IMR-90 (cell line): ENCODE measurements around the gene THUMPD2. TPM values are rescaled to one million over a fixed set of nuclear protein-coding genes. Genes with fewer than 3 reads are reported as not detected.

ENCODE experiments used
- ATAC-seq: fragments of 200-7000 bp; cut with Tn5 transposase; 2 replicates; pipeline ENCODE4 v1.9.1; 2020; ENCODE audit warnings: low read depth, mild to moderate bottlenecking, moderate library complexity
- BruUV-seq: library from RNA; stranded (reverse); fragments of 400-500 nt; replicated peaks from 2 replicates; lab custom pipeline; 2021; lab: Mats Ljungman, UMichigan
- CTCF ChIA-PET: fragments of 300-600 bp; formaldehyde crosslinking; extraction: SDS; loops from one replicate; lab custom pipeline; 2021; ENCODE audit warnings: antibody characterized with exemption; lab: Yijun Ruan, JAX
- POLR2A ChIA-PET: fragments of 300-600 bp; sonication (Branson Sonifier 250); formaldehyde crosslinking; loops from one replicate; lab custom pipeline; 2022; ENCODE audit warnings: antibody characterized with exemption; ENCODE audit not compliant: unreplicated experiment; lab: Charles Lee
- DNase-seq: peaks from one replicate; pipeline ENCODE4 v3.0.0; 2013
- H2AFZ ChIP-seq: replicated peaks from 2 replicates; pipeline ENCODE3; 2013; ENCODE audit warnings: low read length, mild to moderate bottlenecking; ENCODE audit not compliant: poor library complexity
- H2AK5ac ChIP-seq: 2 replicates; pipeline ENCODE4 v1.6.1; 2013; ENCODE audit warnings: low read depth, low read length, inconsistent platforms
- H2AK9ac ChIP-seq: replicated peaks from 2 replicates; pipeline ENCODE3; 2013; ENCODE audit warnings: mild to moderate bottlenecking, low read depth, low read length, moderate library complexity; ENCODE audit not compliant: poor library complexity
- H2BK120ac ChIP-seq: 2 replicates; pipeline ENCODE4 v1.6.1; 2013; ENCODE audit warnings: low read depth, low read length, inconsistent platforms
- H2BK15ac ChIP-seq: 3 replicates; pipeline ENCODE4 v1.6.1; 2013; ENCODE audit warnings: low read depth, low read length, inconsistent platforms
- H2BK20ac ChIP-seq: 2 replicates; pipeline ENCODE4 v1.6.1; 2013; ENCODE audit warnings: low read depth, mild to moderate bottlenecking, inconsistent platforms, low read length, moderate library complexity
- H2BK5ac ChIP-seq: 2 replicates; pipeline ENCODE4 v1.6.1; 2013; ENCODE audit warnings: mild to moderate bottlenecking, low read depth, low read length, inconsistent platforms; ENCODE audit not compliant: poor library complexity, severe bottlenecking
- H3K14ac ChIP-seq: replicated peaks from 2 replicates; pipeline ENCODE4 v1.6.1; 2013; ENCODE audit warnings: low read depth, low read length, inconsistent platforms
- H3K18ac ChIP-seq: 2 replicates; pipeline ENCODE4 v1.6.1; 2013; ENCODE audit warnings: low read depth, low read length, control low read depth
- H3K23ac ChIP-seq: 2 replicates; pipeline ENCODE4 v1.6.1; 2013; ENCODE audit warnings: low read depth, low read length, inconsistent platforms
- H3K27ac ChIP-seq: 2 replicates; pipeline ENCODE4 v1.5.1; 2013; ENCODE audit warnings: mild to moderate bottlenecking, control low read depth, low read length; ENCODE audit not compliant: insufficient read depth
- H3K27me3 ChIP-seq: 2 replicates; pipeline ENCODE4 v1.6.1; 2013; ENCODE audit warnings: low read length; ENCODE audit not compliant: control insufficient read depth, insufficient read depth
- H3K36me3 ChIP-seq: 2 replicates; pipeline ENCODE4 v1.6.1; 2013; ENCODE audit warnings: low read length, mixed read lengths; ENCODE audit not compliant: control insufficient read depth, insufficient read depth
- H3K4ac ChIP-seq: 2 replicates; pipeline ENCODE4 v1.6.1; 2013; ENCODE audit warnings: low read depth, low read length, inconsistent platforms
- H3K4me1 ChIP-seq: 2 replicates; pipeline ENCODE4 v1.6.1; 2013; ENCODE audit warnings: low read length, mixed read lengths; ENCODE audit not compliant: control insufficient read depth, insufficient read depth
- H3K4me2 ChIP-seq: 2 replicates; pipeline ENCODE4 v1.6.1; 2013; ENCODE audit warnings: low read depth, mild to moderate bottlenecking, control low read depth, low read length, moderate library complexity
- H3K4me3 ChIP-seq: 2 replicates; pipeline ENCODE4 v1.5.1; 2013; ENCODE audit warnings: low read depth, mild to moderate bottlenecking, control low read depth, low read length, moderate library complexity; ENCODE audit not compliant: insufficient read depth
- H3K56ac ChIP-seq: 2 replicates; pipeline ENCODE4 v1.6.1; 2013; ENCODE audit warnings: low read length, inconsistent platforms; ENCODE audit not compliant: insufficient read depth; ENCODE audit errors: extremely low read depth
- H3K79me1 ChIP-seq, 2 experiments: 2 replicates each; pipeline ENCODE4 v1.6.1; 2013; ENCODE audit warnings: low read length in 2 of 2, inconsistent platforms in 1 of 2, low read depth in 1 of 2
- H3K9ac ChIP-seq: 2 replicates; pipeline ENCODE4 v1.6.1; 2013; ENCODE audit warnings: low read depth, low read length, control low read depth
- H3K9me1 ChIP-seq: 2 replicates; pipeline ENCODE4 v1.6.1; 2013; ENCODE audit warnings: low read length, inconsistent platforms; ENCODE audit not compliant: insufficient read depth
- H3K9me3 ChIP-seq: 2 replicates; pipeline ENCODE4 v1.6.1; 2013; ENCODE audit warnings: low read length; ENCODE audit not compliant: control insufficient read depth, insufficient read depth
- H4K20me1 ChIP-seq: 2 replicates; pipeline ENCODE4 v1.6.1; 2013; ENCODE audit warnings: low read length, inconsistent platforms; ENCODE audit not compliant: insufficient read depth
- H4K5ac ChIP-seq: 2 replicates; pipeline ENCODE4 v1.6.1; 2013; ENCODE audit warnings: mild to moderate bottlenecking, low read depth, low read length, control low read depth
- H4K8ac ChIP-seq, 2 experiments: 2 replicates each; pipeline ENCODE4 v1.6.1; 2013; ENCODE audit warnings: low read depth in 2 of 2, low read length in 2 of 2, control low read depth in 1 of 2, inconsistent platforms in 1 of 2
- H4K91ac ChIP-seq: 2 replicates; pipeline ENCODE4 v1.6.1; 2013; ENCODE audit warnings: low read depth, low read length, inconsistent platforms; ENCODE audit not compliant: insufficient read depth
- BHLHE40 ChIP-seq: fragments of 150-350 bp; IDR thresholded peaks from 2 replicates; pipeline ENCODE4 v1.6.1; 2016; ENCODE audit warnings: mild to moderate bottlenecking, low read depth, low read length
- FOS ChIP-seq: fragments of 150-350 bp; IDR thresholded peaks from 2 replicates; pipeline ENCODE4 v1.6.1; 2016; ENCODE audit warnings: low read depth, low read length
- MAFK ChIP-seq: IDR thresholded peaks from 2 replicates; pipeline ENCODE4 v1.6.1; 2012; ENCODE audit warnings: low read depth, low read length, improper control_type of control experiment
- MAZ ChIP-seq: IDR thresholded peaks from 2 replicates; pipeline ENCODE4 v1.6.1; 2012; ENCODE audit warnings: low read depth, mild to moderate bottlenecking, low read length, improper control_type of control experiment, moderate library complexity, borderline replicate concordance
- MXI1 ChIP-seq: IDR thresholded peaks from 2 replicates; pipeline ENCODE4 v1.6.1; 2012; ENCODE audit warnings: low read depth, mild to moderate bottlenecking, low read length, moderate library complexity, borderline replicate concordance
- NFE2L2 ChIP-seq: fragments of 150-350 bp; IDR thresholded peaks from 2 replicates; pipeline ENCODE4 v1.6.1; 2016; ENCODE audit warnings: low read depth, mild to moderate bottlenecking, low read length
- POLR2A ChIP-seq: IDR thresholded peaks from 2 replicates; pipeline ENCODE4 v1.6.1; 2012; ENCODE audit warnings: mild to moderate bottlenecking, low read depth, low read length
- RAD21 ChIP-seq: IDR thresholded peaks from 2 replicates; pipeline ENCODE4 v1.6.1; 2012; ENCODE audit warnings: low read length, improper control_type of control experiment
- WGBS, 2 experiments: methylation state at CpG; one replicate each; pipeline versions ENCODE4 v1.1.5 to v1.1.7; 2013; ENCODE audit warnings: missing lambda C conversion rate in 2 of 2; ENCODE audit not compliant: insufficient read length in 1 of 2; ENCODE audit errors: extremely low coverage in 2 of 2; 5-methylcytosine and 5-hydroxymethylcytosine counted together
- dilution Hi-C: fragments of 300-500 bp; cut with HindIII; formaldehyde crosslinking; loops from one replicate; pipeline ENCODE4 v1.14.3; 2018; ENCODE audit warnings: low sequenced_read_pairs; ENCODE audit not compliant: unreplicated experiment
- in situ Hi-C: fragments of 300-500 bp; cut with MboI; formaldehyde crosslinking; loops from 3 replicates; pipeline ENCODE4 v1.14.3; 2019; ENCODE audit warnings: low sequenced_read_pairs, inconsistent platforms, mixed read lengths
- intact Hi-C: fragments of 100-400 bp; cut with micrococcal nuclease; formaldehyde crosslinking; loops from 2 replicates; pipeline ENCODE4 v1.10.0; 2022
- polyA plus RNA-seq, 3 experiments: library from polyadenylated mRNA; depleted of rRNA; stranded (reverse); fragments of >200 nt; gene quantifications; 2 replicates each; pipeline ENCODE4 v1.2.3, GENCODE V29; 2012; ENCODE audit warnings: low replicate concordance in 1 of 3
- total RNA-seq: library from RNA; depleted of rRNA; stranded (reverse); fragments of >200 nt; gene quantifications from 2 replicates; pipeline ENCODE4 v1.2.3, GENCODE V29; 2012

The THUMPD2 gene
- total and polyA plus RNA-seq, 2 of the 4 experiments (the other 2 are of a cell fraction): 4.8 to 7.0 TPM

- DNase-seq: peak; percentile 93
- in situ Hi-C loops (no loop called here), dilution Hi-C loops (no loop called here), intact Hi-C loops (no loop called here)
- H3K9me1 ChIP-seq: peaks cover 17% of the 10 kb centered on the region
- peaks cover 21 to 54% of the 10 kb centered on the region in 2 experiments for H3K79me1 ChIP-seq
- no TSS peak for BruUV-seq
- peak overlapping the region; percentile 93 for H3K23ac ChIP-seq
- H4K20me1 ChIP-seq: peaks cover 4% of the 10 kb centered on the region
- ChIA-PET POLR2A (interaction anchor here (0.6 kb wide), 1 partner anchor 986 kb away, joined by 4 read pairs; the partner anchor contains the start of gene SRSF7), CTCF (interaction anchor here (0.9 kb wide), 1 partner anchor 12 kb away, joined by 3 read pairs; no protein-coding TSS in a partner anchor)
- H3K14ac ChIP-seq: peak overlapping the region; percentile 92
- H4K91ac ChIP-seq: peak overlapping the region; percentile 96
- peak; percentile 89 for ATAC-seq
- peak overlapping the region; percentile 96 for H3K4ac ChIP-seq
- H2BK5ac ChIP-seq: peak overlapping the region; percentile 83
- peak overlapping the region; percentile 98 for H2BK120ac ChIP-seq
- H3K9ac ChIP-seq: peak overlapping the region; percentile 66; the same call in 1 of the 2 replicates
- peak overlapping the region; percentile 93 for H2BK15ac ChIP-seq
- peak overlapping the region; percentile 96 for H3K56ac ChIP-seq
- TF ChIP-seq MAZ (peak; percentile 74), POLR2A (peak; percentile 51), MXI1 (peak; percentile 12; the same call in 1 of the 2 replicates), BHLHE40 (peak; percentile 88), RAD21 (0 out of 2 replicates have a peak, but pooled peaks have one; percentile 17), FOS (peak; percentile 83), NFE2L2 (no peak), MAFK (no peak)
- peak overlapping the region; percentile 12; the same call in 1 of the 2 replicates for H3K4me3 ChIP-seq
- peaks cover 7% of the 10 kb centered on the region for H3K36me3 ChIP-seq
- H3K4me2 ChIP-seq: peak overlapping the region; percentile 84
- H3K4me1 ChIP-seq: peaks cover 18% of the 10 kb centered on the region
- peak overlapping the region; percentile 67 for H2AFZ ChIP-seq
- H3K9me3 ChIP-seq: no peaks in the 10 kb centered on the region
- peak overlapping the region; percentile 57; the same call in 1 of the 2 replicates for H4K5ac ChIP-seq
- peak overlapping the region; percentile 35 to 88 for H4K8ac ChIP-seq
- no peaks in the 10 kb centered on the region for H3K27me3 ChIP-seq
- H2AK9ac ChIP-seq: no peak overlapping the region
- WGBS, 2 experiments: 6% methylated on average over 7 of the region's 8 CpGs; no CpG with 5 or more reads in 1 of the 2 experiments
- H2AK5ac ChIP-seq: peak overlapping the region; percentile 89
- H3K27ac ChIP-seq: peak overlapping the region; percentile 53
- peak overlapping the region; percentile 63; the same call in 1 of the 2 replicates for H3K18ac ChIP-seq
- peak overlapping the region; percentile 96 for H2BK20ac ChIP-seq
Observed at GRCh38 chr2:39737661-39738060, 41.4 kb downstream of the THUMPD2 start.
